ENCODE measurements around the gene ACTBL2.

Gene ACTBL2

DNA sequence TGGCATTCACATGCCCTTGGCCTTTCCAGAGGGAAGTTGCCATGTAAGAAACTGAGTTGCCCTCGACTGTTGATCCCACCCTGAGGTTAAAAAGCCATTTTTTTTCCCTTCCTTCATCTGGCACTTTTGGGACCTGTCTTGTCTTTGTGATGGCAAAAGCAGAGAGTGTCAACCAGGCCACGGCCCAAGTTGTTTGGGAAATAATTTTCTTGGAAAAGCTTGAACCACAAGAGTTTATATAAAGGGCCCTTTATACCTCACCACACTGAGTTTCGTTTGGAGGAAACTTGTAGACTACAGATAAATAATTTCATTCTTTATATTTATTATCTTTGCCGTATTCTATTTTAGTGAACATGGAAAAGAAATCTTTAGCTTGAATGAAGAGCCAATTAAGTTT is 34.3 kb downstream of the ACTBL2 start:
- no peak for DNase-seq

DNA sequence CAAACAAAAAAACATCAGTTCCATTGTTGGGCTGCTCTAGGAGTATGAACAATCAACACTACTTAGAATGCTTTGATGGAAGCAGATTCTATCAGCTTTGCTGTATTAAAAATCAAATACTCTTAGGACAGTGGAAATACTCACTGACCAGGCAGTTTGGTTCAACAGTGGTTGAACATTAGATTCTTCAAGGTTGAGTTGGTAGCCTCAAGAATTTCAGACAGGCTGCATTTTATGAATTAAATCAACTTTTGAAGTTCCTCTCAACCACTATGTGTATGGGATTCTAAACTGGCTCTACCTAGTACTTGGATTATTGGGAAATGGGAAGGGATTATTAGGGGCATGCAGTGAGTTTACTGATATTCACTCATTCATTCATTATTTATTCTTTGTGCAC is 35.0 kb downstream of the ACTBL2 start:
- no peak for DNase-seq

DNA sequence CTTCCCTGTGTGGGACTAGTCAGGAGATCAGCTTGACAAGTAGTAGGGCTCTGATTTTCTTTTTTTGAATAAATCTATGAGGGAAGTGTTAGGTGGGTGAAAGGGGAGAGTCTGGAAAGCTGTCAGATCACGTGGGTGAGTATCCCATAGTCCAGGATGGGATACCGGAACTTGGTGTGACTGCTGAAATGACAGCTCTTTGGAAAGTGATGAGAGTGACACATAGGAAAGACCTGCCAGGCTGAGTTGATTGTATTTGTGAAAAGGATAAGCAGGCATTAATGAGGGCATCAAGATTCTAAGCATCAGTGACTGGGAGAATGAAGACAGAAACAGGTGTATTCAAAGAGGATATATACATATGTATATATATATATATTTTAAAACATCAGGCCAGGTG is 35.6 kb downstream of the ACTBL2 start:
- no peak for DNase-seq

DNA sequence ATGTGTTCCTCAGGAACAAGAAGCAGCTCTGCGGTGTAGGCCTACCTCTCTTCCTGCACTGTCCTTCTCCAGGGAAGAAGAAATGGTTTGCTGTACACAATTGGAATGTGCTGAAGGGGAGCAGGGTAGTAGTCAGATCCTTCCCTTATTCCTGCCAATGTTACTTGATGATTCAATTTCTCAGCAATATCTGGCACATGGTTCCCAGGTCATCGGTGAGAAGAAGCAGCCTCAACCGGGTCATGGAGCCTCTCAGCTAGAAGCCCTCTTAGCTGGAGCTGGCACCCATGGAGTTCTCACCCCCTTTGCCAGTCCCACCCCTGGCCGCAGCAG is 36.9 kb downstream of the ACTBL2 start:
- DNase-seq: no peak

DNA sequence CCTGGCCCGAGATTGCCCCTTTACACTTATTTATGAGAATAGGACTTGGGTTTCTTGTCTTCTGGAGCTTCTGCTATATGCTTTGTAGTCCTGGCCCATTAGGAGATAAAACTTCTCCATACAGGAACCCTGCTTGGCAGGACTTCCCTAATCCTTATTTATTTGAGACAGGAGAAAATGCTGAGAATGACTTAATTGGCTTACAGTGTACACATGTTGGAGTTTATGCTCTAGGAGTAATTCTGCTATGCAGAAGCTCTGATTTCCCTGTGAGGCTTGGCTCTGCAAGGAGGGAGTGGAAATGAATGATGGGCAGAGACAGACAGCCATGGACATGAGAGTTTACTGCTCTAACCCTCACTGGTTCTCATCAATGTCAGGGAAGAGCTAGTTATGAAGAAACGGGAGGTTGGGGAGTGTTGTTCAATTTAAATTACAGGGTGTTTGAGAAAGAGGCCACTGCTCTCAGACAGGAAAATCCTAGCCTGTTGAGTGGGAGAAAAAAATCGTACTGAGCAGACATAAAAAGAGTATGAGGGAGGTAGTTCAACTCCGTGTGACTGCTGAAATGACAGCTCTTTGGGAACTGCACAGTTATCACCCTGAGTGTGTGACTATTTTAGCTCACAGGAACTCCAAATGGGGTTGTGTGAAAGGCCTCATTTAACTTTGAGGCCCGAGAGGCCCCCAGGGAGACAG is 37.5 kb downstream of the ACTBL2 start:
- DNase-seq: no peak

DNA sequence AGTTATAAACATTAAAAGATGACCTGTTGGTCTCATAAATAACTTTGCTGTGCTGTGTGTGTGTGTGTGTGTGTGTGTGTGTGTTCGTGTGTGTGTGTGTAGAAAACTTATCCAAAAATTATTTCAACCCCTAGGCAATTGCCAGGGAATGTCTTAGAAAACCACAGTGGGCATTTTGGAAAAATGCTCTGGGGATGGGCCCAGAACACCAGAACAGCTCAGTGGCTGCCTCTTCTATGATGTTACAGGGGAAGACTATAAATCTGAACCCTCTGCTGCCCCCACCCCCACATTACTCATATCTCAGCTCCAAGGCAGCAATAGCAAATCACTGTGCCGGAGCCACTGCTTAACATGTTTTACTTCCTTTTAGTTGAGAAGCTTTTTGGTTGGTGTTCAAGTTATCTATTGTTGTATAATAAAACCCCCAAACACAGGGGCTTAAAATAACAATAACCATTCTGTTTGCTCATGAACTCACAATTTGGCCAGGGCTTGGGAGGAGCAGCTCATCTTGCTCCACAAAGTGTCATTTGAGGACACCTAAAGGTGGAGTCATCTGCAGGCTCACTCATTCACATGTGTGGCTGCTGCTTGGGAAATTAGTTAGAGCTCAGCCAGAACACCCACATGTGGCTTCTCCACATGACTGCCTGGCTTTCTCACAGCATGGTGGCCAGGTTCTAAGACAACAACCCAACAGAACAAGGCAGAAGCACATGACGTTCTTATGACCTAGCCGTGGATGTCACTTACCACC is 40.4 kb downstream of the ACTBL2 start:
- DNase-seq: no peak

DNA sequence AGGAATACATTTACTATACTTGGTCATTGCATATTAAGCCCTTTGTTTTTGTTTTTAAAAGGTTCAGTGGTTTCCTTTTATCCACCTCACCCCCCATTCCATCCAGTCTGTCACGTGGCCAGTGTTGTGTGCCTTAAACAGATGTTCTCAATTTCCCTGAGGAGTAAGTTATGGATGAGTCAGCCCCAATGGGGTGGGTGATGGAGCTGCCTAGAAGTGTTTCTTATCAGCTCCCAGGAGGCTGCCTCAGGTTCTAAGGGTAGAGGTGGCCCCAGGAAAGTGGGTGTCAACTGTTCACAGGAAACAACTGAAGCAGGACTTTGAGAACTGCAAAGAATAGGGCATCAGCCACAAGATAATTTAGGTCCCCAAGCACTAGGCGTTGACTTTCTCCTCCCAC is 41.1 kb downstream of the ACTBL2 start:
- DNase-seq: no peak

DNA sequence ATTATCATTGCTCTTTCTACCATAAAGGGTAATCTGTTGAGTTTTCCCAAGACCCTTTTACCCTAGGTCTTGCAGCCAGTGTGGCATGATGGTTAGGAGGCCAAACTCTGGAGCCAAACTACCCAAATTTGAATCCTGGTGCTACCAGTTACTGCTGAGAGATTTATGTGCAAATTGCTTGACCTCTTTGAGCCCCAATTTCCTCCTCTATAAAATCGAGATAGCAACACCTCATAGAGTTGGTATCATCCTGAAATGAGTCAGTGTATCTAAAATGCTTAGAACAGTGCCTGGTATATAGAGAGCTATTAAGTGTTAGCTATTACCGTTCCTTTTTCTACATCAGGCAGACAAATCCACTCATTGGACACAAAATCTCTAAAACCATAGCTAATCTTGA is 43.0 kb downstream of the ACTBL2 start:
- no peak for DNase-seq

DNA sequence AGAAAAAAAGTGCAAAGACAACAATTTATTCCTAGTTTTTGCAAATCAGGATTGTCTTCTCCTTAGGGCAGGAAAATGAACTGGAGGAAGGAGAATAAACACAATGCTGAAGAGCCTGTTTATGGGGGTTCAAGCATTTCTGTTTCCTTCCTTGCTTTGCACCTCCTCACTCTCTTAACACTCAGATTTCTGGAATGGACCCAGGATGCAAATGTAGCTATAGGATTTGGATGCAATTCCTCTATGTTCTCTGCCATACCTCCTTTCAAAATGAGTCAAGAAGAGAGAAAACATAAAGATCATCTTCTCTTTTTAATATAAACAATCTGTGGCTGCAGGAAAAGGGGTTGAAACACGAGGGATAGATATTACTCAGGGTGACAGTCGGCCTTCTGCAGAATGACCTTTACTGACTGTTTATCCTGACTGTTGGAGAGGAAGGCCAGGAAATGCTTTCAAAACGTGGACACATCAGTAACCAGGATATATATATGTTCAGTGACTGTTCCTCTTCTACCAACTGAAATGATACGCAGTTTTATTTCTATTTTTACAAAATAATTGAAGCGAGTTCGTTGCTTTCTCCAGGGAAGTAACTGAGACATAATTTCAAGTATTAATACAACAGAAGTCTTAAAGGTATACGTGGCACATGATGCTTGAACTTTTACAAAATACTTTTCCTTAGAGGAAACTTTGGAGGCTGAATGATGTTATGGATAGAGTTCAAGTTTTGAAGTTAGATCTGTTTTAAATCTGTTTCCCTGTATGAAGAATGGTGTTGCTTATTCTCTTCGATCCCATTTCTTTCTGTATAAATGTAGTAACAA is 44.4 kb downstream of the ACTBL2 start:
- no peak for DNase-seq

DNA sequence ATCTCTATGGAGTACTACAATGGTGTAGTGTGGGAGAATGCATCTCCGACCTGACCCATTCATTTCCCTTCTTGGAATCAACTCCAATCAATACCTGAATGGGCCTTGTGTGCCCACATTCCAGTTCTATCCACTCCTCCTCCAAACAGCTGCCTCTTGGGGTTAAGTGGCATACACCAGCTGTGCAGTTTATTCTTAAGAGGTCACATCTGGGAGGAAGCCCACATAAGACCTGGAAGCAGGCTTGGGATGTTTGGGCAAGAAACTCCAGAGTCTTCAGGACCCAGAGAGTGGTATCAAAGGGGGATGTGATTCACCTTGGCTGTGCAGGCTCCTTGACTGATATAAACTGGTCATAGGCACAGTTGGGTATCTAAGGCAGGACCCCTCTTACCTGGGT is 46.0 kb downstream of the ACTBL2 start:
- no peak for DNase-seq

DNA sequence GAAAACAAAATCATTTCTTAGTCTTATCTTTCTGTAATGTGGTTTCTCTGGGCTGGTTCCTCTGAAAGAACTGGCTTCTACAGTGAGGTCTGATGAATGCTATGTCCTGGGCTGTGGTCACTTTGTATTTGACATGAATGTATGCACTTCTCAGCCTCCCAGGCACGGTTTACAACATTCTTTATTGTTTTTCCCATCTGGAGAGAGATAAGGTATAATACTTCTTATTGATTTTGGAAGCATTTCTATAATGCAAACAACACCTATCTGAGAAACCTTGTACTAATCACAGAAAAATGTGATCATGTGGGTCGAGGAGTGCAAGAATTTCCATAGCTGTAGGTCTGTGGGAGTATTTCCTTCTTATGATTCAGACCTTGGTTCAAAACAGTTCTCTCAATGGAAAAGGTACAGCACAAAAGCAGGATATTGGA is 46.9 kb downstream of the ACTBL2 start:
- no peak for DNase-seq

DNA sequence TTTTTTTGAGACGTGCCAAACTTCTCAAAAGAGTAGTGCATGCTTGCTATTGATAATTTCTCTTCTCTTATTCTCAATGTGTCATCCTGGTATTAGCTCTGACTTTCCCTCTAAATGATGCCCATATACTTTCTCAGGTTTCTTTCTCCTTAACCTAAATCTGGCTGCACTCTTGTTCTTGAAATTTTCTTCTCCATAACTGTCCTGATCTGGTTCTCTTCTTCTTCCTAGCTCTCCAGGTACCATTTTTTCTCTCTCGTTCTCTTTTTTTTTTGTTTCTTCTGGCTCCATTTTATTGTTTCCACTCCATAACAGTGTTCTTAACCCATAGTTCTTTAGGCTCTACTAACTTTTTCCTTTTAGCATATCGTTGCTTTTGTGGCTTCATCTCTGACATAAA is 47.9 kb downstream of the ACTBL2 start:
- DNase-seq: no peak

DNA sequence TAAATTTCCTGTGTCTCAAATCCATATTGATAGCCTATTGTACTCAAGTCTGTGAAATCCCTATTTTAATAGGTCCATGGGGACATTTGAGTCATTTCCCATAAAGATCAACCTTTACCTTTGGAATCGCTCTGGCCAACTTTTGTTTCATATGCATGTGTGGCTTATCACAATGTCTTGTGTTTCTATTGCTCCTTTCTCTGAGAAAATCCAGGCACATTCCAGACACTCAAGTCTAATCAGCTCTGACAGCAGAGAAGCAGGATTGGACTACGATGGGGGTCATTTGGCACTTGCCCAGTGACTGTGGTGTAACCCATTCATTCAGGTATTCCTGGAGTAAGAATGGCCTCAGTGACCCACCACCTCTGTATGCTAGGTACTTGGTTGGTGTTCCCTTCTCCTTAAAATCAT is 48.4 kb downstream of the ACTBL2 start:
- no peak for DNase-seq

DNA sequence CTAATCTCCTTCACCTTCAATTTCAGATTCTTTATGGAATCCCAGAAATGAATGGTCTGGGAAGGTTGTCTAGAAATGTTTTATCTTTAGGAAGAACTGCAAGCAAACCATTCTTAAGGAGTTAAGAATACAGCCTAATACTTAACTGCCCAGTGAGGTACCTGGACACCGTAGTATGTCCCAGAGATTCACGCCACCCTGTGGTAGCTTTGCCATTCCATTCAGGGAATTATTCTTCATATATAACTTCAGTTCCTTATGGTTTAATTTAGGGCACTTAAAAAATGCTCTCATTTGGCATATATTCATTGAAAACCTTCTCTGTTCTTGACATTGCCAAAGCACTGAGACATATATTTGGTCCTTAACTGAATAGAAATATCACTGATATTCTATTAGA is 49.7 kb downstream of the ACTBL2 start:
- DNase-seq: no peak

DNA sequence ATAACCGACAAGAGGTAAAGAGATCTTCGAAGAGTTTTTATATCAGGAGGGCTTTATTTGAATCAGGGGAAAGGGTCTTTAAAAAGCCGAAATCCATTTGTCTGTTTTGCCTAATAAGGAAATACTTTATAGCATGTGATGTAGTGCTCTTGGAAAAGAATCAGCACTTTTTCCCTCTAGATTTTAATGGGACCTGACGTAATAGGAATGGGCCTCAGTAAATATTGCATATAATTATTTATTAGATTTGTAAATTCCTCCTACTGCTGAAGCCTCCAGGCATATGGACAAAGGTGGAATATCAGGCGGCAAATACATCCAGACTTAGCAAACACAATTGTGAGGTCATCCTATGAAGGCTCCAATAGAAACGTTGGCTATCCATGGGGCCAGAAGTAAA is 50.9 kb downstream of the ACTBL2 start:
- no peak for DNase-seq

Data from NCI-H524 treated with DMSO at 0.1 percent for 48 hours (cell line).